RPMI8226 (cell line): ENCODE data around the gene SLC8B1.

ENCODE experiments used
- DNase-seq: peaks from one replicate; pipeline ENCODE4 v3.0.0-alpha.2; 2015

SLC8B1 gene

DNA sequence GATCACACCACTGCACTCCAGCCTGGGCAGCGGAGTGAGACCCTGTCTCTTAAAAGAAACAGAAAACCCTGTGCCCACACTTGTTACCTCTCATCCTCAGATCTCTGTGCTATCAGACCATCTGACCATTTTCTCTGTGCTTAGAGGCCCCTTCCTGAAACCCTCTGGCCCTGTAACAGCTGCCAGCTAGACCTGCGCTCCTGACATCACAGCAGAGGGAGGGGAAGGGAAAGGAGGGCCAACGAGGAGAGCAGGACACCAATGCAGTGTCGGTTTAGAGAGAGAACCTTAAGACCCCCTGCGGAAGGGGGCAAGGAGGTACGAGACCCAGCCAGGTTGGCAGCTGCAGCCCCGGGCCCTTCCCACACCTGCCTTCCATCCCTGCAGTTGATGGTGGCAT, 42.4 kb downstream of the SLC8B1 start:
- DNase-seq, result no peak

DNA sequence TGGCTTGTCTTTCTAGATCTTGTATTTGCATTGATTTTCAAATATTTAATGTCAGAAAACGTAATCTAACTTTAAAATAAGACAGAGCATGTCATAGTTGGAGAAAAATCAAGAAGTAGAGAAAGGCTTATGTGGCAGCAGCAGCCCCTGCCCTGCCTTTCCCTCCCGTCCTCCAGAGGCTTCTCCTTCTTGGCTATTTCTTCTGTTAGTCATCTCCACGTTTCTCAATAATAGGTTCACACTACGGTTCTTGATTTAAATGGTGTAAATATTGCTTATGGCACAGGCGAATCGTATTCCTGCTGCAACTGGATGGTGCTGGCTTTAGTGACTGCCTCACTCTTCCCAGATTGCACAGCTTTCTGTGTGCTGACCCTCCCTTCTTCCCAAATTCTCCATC, 42.8 kb downstream of the SLC8B1 start:
- DNase-seq, result no peak

DNA sequence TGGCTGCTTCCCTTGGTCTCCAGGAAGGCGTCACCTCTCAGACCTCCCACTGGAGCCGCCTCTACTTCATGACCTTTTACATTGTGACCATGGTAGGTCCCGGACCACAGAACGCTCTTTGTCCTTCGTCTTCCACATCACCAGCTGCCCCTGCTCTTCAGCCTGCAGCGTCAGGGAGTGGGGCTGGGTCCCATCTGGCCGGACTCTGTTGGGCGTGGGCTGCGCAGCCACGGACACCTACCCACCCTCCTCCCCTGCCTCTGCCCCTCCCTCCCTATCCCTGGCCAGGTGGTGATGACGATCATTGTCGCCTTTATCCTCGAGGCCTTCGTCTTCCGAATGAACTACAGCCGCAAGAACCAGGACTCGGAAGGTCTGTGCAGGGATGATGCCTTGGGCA, 43.3 kb downstream of the SLC8B1 start:
- DNase-seq, result no peak

DNA sequence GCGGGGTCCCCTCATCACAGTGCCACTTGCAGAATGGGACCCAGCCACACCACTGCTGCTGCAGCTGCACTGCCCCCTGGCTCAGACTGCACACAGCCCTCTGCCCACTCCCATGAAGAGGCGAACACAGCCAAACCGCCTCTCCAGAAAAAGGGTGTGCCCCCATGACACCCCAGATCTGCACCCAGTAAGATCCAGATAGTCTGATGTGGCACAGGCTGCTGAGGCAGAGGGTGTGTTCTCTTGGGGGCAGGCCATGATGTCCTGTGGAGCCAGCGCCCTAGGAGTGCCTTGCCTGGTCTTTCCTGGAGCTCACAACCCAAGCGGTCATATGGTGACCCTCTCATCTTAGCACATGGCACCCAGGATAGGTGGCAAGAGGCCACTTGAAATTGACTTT, 44.4 kb downstream of the SLC8B1 start:
- DNase-seq, result no peak

DNA sequence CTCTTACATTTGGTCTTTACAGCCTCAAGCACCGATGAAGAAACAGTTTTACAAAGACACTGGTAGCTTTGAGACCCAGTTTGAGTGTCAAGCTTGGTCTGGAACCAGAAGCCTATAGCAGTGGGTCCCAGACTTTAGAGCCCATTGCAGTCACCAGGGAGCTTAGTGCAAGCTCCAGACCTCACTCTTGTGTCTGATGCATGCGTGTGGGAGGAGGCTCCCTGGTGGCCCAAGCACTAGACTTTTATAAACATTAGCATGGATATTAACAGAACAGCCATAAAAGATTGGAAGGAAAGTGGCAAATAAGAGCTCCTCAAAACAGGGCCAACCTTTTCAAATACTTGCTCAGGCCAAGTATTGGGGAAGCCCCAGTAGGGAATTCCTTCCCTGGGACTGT, 45.5 kb downstream of the SLC8B1 start:
- no peak for DNase-seq

DNA sequence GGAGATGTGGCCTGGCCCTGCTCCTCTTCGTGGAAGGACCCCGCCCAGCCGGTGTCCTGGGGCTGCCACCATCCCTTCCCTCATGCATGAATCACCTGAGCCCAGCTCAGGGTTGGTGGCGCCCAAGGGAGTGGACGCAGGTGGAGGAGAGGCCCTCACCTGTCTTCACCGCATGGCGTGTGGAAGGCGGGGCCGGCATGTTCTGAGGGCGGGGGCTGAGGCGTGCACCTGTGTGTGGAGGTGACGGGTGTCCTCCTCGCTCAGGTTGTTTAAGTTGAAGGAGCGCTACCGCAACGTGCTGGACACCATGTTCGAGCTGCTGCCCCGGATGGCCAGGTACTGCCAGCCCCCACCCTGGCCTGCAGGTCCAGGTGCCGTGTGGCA, 47.0 kb downstream of the SLC8B1 start:
- DNase-seq, result no peak

DNA sequence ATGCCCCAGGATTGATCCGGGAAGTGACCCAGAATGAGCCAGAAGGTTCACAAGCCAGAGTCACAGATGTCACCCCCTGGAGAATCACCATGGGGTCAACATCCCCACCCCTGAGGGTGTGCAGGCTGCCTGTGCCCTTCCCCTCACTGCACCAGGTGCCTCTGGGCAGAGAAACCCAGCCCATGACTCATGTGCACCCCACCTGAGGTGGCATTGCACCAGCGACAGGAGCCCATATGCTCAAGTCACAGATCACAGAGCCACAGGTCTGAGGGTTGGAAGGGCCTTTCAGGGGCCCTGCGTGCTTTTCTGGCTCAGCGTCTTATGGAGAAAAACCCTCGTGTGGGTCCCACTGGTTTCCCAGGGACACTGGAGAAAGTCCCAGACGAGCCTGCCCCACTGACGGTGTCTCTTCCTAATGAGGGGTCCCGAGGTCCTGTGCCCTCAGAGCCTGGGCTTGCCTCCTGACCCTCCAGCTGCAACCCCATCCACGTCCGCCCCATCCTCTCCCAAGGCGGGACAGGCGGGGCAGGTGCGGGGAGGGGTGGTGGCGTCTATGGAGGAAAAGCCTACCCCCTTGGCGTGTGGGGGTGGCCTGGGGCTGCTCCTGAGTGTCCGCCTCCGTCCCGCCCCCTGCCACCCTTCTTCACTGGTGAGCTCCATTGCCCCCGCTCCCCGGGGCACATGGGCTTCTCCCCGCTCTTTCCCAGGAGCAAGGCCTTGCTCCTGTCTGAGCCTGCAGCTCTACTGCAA, 47.6 kb downstream of the SLC8B1 start:
- no peak for DNase-seq

DNA sequence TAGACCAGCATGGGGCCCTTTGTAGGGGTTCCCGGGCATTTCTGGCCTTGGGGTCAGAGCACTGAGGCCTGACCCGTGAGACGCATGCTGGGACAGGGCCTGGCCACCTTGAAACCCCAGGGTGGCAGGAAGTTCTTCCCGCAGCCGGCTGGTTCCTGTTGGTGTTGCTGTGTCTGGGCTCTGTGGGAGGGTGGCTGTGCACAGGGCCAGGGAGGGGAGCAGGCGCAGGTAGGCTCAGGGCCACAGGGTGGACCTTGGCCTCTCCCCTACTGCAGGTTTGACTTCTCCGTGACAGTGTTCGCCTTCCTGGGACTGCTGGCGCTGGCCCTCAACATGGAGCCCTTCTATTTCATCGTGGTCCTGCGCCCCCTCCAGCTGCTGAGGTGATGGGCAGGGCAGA, 48.2 kb downstream of the SLC8B1 start:
- no peak for DNase-seq

DNA sequence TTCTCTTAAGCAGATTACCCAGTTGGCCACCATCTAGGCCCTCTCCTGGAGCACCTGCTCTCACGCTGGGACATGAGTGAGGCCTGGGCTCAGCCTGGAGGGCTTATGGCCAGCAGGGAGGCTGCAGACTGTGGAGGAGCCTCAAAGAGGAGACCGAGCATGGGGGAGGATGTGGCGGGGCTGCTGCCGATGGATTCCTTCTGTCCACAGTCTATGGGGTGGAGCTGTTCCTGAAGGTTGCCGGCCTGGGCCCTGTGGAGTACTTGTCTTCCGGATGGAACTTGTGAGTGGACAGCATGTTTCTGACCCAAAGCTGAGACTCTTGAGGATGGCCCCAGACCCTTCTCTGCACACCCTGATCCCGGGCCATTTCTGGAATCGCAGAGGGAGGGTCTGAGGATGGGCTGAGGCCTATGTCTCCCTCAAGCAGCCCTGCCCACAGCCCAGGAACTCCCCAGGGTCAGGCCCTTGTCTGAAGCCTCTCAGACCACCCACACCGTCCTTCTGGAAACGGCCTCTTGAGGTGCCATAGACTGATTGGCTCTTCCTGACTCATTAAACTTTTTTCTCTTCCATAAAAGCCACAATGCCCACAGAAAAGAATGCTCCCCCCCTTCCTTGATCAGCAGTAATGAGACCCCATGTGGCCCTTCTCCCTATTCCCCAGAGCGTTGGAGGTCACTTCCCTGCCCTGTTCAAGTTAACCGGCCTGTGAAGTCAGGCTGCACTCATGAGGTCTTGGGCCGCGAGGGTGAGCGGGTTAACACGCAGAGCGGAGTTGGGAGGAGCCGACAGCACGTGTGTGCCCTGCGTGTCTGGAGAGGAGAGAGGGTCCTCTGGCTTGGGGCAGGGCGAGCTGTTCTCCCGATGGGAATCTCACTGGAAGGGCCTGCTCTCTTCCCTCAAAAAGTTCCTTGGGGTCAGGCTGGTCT, 49.0 kb downstream of the SLC8B1 start:
- no peak for DNase-seq

DNA sequence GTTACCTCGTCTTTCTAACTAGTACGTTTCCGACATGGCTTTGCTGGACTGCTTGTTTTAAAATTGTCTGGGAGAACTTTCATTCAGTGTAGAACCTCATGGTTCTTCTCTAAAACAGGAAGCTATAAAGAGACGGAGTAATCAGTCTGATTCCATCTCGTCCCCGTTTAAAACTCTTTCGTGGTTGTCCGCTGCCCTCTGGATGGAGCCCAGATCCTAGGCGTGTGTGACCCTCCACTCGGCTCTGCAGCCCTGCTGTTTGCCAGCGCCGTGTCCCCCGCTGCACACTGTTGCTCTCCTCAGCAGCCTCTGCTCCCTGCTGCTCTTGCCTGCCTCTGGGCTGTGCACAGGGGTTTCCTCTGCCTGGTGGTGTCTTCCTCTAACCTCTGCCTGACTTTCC, 50.2 kb downstream of the SLC8B1 start:
- DNase-seq, result no peak

DNA sequence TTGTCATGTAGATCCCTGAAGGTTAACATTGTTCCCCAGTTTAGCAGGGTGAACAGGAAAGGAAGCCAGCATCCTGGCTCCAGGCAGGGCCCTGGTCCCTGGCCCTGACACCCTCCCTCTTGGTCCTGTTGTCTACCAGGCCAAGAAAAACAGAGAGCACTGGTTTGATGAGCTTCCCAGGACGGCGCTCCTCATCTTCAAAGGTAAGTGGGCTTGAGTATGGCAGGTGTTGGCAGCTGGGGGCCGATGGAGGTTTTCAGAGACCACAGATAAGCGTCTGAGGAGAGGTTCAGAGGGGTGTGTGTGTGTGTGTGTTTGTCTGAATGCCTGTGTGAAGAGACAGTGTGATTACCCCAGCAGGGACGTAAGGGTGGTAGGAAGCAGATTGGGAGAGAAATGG, 56.3 kb downstream of the SLC8B1 start:
- no peak for DNase-seq

DNA sequence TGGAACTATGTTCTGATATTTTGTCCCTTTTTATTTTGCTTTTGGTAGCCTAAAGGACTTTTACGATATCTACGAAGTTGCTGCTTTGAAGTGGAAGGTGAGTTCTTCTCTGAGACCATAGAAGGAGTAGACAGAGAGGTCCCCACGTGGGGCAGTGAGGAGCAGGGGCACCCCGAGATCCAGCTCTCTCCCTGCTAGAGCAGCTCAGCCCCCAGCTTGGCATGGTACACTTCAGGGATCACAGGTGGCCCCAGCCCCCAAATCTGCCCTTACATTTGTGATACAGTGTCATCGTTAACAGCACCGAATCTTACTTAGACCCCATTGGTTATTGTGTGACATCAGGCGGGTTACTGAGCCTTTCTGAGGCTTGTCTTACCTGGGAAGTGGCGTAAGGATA, 56.8 kb downstream of the SLC8B1 start:
- no peak for DNase-seq

DNA sequence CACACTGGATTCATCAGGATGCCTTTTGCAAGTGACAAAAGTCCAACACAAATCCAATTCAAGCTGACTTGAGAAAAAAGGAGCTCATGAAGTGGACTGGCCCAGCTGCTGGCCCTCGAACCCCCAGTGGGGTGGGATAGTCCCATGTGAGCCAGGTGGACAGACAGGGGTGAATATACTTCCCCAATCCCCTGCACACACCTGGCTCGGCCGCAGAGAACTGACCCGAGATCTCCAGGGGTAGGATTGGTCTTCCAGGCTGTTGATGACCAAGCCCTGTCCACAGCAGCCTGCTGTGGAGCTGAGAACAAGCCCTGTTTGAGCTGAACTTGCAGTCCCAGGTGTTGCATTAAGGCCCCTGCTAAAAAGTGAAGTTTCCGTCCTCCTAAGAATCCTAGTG, 57.4 kb downstream of the SLC8B1 start:
- DNase-seq, result no peak

DNA sequence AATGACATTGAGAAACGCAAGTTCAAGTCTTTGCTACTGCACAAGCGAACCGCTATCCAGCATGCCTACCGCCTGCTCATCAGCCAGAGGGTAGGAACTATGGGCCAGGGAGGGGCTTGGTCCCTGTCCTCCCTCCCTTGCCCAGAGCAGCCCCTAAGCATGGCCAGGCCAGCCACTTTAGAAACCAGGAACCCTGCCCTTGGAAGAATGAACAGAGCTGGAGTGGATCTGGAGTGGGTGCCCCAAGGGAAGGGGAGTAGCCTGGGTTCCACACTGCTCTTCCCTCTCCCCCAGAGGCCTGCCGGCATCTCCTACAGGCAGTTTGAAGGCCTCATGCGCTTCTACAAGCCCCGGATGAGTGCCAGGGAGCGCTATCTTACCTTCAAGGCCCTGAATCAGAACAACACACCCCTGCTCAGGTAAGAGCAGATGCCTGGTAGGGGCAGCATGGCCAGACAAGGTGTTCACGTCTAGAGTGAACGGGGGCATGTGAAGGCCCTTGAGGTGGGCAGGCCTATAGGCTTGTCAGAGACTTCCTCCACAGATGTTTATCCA, 57.9 kb downstream of the SLC8B1 start:
- DNase-seq, result no peak

DNA sequence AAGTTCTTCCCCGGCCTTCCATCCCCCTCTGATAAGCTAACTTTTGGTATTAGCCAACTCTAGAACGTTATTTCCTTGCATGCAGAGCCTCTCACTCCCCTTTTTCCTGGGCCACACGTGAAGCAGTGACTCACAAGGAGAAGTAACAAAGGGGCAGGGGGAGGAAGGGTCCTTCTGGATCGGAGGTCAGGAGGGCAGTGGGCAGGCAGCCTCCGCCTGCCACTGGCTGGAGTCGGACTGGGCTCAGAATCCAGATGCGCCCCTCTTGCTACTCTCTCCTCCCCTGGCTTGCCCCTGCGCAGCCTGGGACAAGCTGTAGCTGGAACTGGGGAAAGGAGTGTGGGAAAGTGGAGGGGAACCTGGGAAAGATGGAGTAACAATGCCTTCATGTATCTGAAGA, 58.6 kb downstream of the SLC8B1 start:
- no peak for DNase-seq

DNA sequence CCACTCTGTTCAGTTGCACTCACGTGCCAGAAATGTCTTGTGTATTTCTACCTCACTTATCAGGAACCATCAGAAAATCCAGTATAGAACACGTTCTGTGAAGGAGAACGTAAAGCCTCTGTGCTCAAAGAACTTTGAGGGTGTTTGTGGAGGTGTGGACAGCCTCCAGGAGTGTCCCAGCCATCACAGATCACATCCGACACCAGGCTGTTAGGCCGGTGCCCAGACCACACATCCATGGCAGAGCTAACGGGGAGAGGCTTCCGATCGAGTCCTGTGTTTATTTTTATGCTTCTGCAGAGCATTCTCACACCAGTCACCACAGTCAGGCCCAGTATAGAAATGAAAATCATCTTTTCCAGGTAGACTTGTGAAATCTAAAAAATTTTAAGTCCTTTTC, 60.1 kb downstream of the SLC8B1 start:
- no peak for DNase-seq

DNA sequence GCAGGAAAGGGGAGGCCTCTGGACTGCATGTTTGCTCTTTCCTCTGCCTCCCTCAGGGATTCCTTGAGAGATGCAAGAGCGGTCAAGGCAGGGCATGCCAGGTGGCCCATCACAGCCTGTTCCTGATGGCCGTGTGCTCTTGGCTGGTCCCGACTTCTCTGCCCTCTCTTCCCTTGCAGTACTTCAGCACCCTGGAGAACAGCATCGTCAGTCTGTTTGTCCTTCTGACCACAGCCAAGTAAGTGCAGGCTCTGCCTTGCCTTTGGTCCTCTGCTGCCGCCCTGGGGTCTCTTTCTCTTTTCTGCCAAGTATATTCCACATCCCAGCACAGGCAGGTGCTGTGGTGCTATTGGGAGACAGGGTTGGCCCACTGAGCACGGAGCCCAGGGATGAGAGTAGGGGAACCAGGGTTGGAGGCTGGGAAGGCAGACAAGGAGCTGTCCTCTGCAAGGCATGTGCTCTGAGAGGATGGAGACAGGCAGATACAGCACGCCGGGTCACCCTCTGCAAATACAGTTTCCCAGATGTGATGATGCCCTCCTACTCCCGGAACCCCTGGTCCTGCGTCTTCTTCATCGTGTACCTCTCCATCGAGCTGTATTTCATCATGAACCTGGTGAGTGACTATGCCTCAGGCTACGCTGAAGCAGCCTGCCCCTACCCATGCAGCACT, 61.7 kb downstream of the SLC8B1 start:
- no peak for DNase-seq

DNA sequence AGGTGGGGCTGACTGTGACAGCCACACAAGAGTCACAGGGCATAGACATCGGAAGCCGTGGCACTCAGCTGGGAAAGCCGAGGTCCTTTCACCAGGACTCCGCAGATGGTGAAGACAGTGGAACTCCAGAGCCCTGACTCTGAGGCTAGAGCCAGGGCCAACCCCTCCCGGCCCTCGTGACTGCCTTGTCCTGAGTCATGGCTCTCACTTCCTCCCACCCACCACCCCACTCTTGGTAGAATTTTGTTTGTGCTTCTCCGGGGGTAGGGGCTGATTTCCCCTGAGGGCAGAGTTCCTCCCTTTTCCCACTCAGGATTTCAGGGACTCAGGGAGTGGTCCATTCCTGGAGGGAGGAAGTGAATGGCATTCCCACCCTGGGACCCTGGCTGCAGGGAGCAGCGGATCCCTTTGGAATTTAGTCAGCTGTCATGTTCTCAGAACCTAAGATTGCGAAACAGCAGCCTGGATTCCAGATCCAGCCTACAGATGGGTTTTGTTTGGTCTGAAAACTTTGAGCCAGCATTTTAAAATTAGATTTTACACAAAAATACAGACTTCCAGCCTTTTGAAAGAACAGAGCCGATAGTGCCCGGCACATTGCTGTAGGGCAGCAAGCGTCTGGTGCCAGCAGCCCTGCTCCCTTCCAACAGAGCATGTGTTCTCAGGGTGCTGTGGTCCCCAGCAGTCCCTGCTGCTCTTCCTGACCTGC, 62.9 kb downstream of the SLC8B1 start:
- DNase-seq, result no peak

DNA sequence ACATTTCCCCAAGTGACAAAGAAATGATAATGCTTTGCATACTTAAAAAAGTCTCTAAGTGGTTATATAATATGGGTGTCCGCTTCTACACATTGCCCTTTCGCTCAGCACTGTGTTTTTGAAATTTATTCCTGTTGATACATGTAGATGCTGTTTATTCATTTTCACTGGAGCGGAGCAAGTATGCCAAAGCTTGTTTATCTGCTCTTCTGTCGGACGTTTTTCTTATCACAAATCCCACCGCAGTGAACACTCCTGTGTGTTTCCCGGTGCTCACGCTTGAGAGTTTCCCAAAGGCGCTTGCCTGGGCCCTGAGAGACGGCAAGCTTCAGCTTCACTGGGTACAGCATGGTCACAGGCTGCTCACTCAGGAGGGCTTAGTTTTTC, 63.5 kb downstream of the SLC8B1 start:
- DNase-seq, result no peak

DNA sequence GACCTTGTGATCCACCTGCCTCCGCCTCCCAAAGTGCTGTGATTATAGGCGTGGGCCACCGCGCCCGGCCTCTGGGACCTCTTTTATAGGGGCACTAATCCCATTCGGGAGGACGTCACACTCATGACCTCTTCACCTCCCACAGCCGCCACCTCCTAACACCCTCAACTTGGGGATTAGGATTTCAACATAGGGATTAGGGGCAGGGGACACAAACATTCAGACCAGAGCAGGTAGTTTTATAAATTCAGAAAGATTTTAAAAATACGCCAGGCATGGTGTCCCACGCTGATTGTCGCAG, 64.2 kb downstream of the SLC8B1 start:
- DNase-seq, result no peak

DNA sequence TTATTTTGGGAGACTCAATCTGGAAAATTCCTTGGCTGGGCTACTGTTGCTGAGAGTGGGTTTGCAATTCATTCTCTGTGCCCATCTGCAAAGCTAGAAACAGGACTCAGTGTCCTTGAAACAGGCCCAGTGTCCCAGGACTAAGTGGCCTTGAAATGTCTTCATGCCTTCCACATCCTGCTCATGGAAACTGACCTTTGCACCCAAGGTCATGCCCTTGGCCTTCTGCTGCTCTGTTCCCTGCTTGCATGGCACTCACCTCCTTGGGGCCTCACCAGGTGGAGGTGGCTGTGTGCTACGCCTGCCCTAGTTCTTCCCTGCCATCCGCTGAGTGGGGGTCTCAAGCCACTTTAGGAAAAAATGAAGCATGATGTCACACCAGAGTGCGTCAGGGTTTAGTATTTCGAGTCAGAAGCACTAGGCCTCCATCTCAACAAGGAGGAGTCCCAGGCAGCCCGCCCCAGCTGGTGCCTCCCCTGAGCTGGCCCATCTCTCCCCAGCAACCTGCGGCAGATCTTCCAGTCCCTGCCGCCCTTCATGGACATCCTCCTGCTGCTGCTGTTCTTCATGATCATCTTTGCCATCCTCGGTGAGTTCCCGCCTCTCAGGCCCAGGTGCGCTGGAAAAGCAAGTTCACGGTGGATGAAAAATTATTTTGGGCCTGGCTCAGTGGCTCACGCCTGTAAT, 65.5 kb downstream of the SLC8B1 start:
- no peak for DNase-seq

DNA sequence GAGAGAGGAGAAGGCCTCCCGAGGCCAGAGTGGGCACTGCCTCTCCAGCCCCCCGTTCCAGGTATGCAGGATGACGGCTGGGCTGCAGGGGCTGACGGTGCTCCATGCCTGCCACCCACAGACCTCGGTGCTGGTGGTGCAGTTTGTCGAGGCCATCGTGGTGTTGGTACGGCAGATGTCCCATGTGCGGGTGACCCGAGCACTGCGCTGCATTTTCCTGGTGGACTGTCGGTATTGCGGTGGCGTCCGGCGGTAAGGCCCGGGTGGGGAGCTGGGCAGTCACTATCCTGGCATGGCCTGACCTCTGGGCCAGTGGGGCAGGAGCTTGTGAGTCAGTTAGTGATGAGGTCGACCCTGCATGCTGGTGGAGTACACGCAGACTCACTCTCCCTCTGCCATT, 66.3 kb downstream of the SLC8B1 start:
- no peak for DNase-seq

DNA sequence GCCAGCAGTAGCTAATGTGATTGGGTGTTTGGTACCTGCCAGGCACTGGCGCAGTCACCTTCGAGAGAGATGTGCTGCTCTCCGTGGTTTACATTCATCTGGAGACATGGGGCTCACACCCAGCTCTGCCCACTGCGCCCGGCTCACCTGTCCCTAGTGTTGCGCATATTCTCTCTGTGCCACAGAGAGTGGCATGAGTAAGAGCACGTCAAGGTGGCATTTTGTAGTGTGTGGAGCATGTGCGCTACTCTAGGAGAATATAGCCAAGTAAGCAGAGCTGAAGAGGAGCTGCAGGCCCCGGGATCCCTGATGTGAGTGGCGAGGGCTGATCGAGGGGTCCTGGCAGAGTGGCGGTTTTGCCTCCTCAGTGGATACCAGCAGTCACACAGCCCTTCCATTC, 66.8 kb downstream of the SLC8B1 start:
- no peak for DNase-seq
